Neuronal stem cell (in vitro differentiated cells): Measurements from ENCODE around the gene HSPB1.
"Not testable (repeated sequence)": the region's sequence is repeated elsewhere in the genome, so short reads cannot be mapped to it uniquely, and the experiment has no call there.

ENCODE experiments used
- DNase-seq: peaks from one replicate; pipeline ENCODE4 v3.0.0-alpha.2; 2013; ENCODE audit warnings: low spot score
- H2AFZ ChIP-seq: one replicate; pipeline ENCODE4 v1.6.1; 2013; ENCODE audit warnings: mild to moderate bottlenecking, low read length, inconsistent platforms
- H2AK5ac ChIP-seq: 2 replicates; pipeline ENCODE4 v1.6.1; 2013; ENCODE audit warnings: low read depth, mild to moderate bottlenecking, inconsistent platforms, low read length, moderate library complexity, mixed read lengths
- H2BK120ac ChIP-seq: 2 replicates; pipeline ENCODE4 v1.6.1; 2013; ENCODE audit warnings: low read depth, mild to moderate bottlenecking, inconsistent platforms, low read length, moderate library complexity, mixed read lengths
- H2BK12ac ChIP-seq: one replicate; pipeline ENCODE4 v1.6.1; 2013; ENCODE audit warnings: low read length, inconsistent platforms
- H2BK15ac ChIP-seq: 2 replicates; pipeline ENCODE4 v1.6.1; 2013; ENCODE audit warnings: mild to moderate bottlenecking, low read length, inconsistent platforms, mixed read lengths
- H2BK5ac ChIP-seq: one replicate; pipeline ENCODE4 v1.6.1; 2013; ENCODE audit warnings: inconsistent platforms, mild to moderate bottlenecking, low read length, moderate library complexity
- H3K14ac ChIP-seq: one replicate; pipeline ENCODE4 v1.6.1; 2013; ENCODE audit warnings: low read length, inconsistent platforms
- H3K18ac ChIP-seq: 2 replicates; pipeline ENCODE4 v1.6.1; 2013; ENCODE audit warnings: low read length, inconsistent platforms
- H3K23ac ChIP-seq: 2 replicates; pipeline ENCODE4 v1.6.1; 2013; ENCODE audit warnings: low read depth, mild to moderate bottlenecking, mixed read lengths, low read length, inconsistent platforms; ENCODE audit not compliant: poor library complexity
- H3K27ac ChIP-seq: replicated peaks from 3 replicates; pipeline ENCODE4 v1.5.1; 2013; ENCODE audit warnings: low read length, inconsistent platforms
- H3K27me3 ChIP-seq, 3 experiments: 2 replicates each; pipeline ENCODE4 v1.6.1; 2013; ENCODE audit warnings: low read length in 3 of 3, mild to moderate bottlenecking in 2 of 3, inconsistent platforms in 1 of 3, low read depth in 1 of 3, mixed read lengths in 1 of 3, moderate library complexity in 1 of 3; ENCODE audit not compliant: control insufficient read depth in 3 of 3, insufficient read depth in 3 of 3
- H3K36me3 ChIP-seq, 2 donors: replicated peaks in 1 of 2; 2 replicates each; pipeline ENCODE4 v1.6.1; 2013; ENCODE audit warnings: low read length in 2 of 2; ENCODE audit not compliant: control insufficient read depth in 2 of 2, insufficient read depth in 2 of 2
- H3K4ac ChIP-seq: 2 replicates; pipeline ENCODE4 v1.6.1; 2013; ENCODE audit warnings: inconsistent platforms, mild to moderate bottlenecking, low read length, moderate library complexity
- H3K4me1 ChIP-seq, 2 donors: 1 replicate in 1 of 2; 2 replicates in 1 of 2; pipeline ENCODE4 v1.6.1; 2013; ENCODE audit warnings: low read length in 2 of 2, low read depth in 1 of 2; ENCODE audit not compliant: control insufficient read depth in 2 of 2, insufficient read depth in 1 of 2
- H3K4me2 ChIP-seq: one replicate; pipeline ENCODE4 v1.6.1; 2013; ENCODE audit warnings: mild to moderate bottlenecking, low read length, inconsistent platforms; ENCODE audit not compliant: insufficient read depth, poor library complexity, severe bottlenecking
- H3K4me3 ChIP-seq, 2 donors: 2 replicates each; pipeline ENCODE4 v1.5.1; 2013; ENCODE audit warnings: low read length in 2 of 2, mild to moderate bottlenecking in 2 of 2, inconsistent platforms in 1 of 2, moderate library complexity in 1 of 2
- H3K79me1 ChIP-seq: one replicate; pipeline ENCODE4 v1.6.1; 2013; ENCODE audit warnings: low read depth, mild to moderate bottlenecking, inconsistent platforms, low read length, moderate library complexity
- H3K9ac ChIP-seq: one replicate; pipeline ENCODE4 v1.6.1; 2013; ENCODE audit warnings: mild to moderate bottlenecking, low read depth, low read length, inconsistent platforms; ENCODE audit not compliant: poor library complexity
- H3K9me3 ChIP-seq, 2 donors: replicated peaks in 1 of 2; 2 replicates each; pipeline versions ENCODE3 to v1.6.1; 2013; ENCODE audit warnings: low read length in 2 of 2, mild to moderate bottlenecking in 2 of 2, inconsistent platforms in 1 of 2, low read depth in 1 of 2, mixed read lengths in 1 of 2, moderate library complexity in 1 of 2; ENCODE audit not compliant: control insufficient read depth in 2 of 2, insufficient read depth in 1 of 2
- H4K8ac ChIP-seq: one replicate; pipeline ENCODE4 v1.6.1; 2013; ENCODE audit warnings: low read depth, mild to moderate bottlenecking, inconsistent platforms, low read length, moderate library complexity
- H4K91ac ChIP-seq: one replicate; pipeline ENCODE4 v1.6.1; 2013; ENCODE audit warnings: low read length, low read depth, mild to moderate bottlenecking, inconsistent platforms; ENCODE audit not compliant: poor library complexity
- WGBS, 2 donors: extraction: QIAGEN DNeasy Blood & Tissue Kit; methylation state at CpG; one replicate each; pipeline ENCODE4 v1.1.7; 2013; ENCODE audit warnings: missing lambda C conversion rate in 2 of 2, mixed read lengths in 1 of 2; ENCODE audit not compliant: insufficient read length in 2 of 2, insufficient replicate concordance in 1 of 2; ENCODE audit errors: extremely low coverage in 2 of 2; 5-methylcytosine and 5-hydroxymethylcytosine counted together

HSPB1 gene

DNA sequence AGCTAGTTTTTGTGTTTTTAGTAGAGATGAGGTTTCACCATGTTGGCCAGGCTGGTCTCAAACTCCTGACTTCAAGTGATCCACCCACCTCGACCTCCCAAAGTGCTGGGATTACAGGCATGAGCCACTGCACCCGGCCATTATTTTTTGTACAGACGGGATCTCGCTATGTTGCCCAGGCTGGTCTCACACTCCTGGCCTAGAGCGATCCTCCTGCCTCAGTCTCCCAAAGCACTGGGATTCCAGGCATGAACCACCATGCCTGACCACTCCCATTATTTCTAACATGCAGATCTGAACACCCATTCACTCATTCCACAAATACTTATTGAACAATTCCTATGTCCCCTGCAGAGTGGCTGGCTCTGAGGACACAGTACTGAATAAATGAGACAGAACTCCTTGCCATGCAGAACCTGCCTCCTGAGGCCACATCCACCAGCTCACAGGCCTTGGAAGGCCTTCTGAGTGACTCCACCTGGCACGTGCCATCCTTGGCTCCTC lies 11.6 kb upstream of the HSPB1 start:
- H3K27ac ChIP-seq = not testable (repeated sequence)

DNA sequence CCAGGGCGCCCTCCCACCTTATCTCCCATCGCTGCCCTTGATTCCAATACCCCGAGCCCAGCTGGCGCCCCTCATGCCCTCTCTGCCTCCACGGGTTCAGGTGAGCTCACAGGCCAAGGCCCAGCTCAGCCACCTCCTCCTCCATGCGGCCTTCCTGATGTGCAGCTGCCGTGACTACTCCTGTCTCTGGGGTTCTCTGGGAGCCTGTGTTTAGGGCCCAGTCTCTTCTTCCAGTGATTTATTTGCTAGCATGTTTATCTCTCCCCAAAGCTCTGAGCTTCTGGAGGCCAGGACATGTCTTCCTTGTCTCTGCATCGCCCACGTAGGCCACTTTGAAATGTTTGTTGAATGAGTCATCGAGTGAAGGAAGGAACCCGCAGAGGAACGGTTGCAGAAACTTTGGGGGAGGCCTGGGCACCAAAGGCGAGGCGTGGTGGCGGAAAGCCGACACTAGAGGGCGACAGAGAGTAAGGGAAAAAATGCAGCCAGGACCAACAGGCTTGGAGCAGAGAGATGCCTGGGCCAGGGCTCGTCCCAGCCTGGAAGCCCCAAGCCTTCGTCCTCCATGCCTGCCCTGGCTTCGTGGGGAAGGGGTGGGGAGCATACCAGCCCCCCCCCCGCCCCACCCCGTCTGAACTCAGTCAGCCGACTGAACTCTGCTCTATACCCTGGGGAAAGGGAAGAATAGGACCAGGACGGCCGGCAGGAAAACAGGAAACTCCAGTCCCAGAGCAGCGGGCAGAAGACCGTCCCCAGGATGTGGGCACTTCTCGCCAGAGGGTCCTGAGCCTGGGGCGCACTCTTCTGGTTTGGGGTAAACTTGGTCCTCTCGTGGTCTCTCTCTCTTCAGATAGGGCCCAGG lies 10.9 kb upstream of the HSPB1 start:
- peaks cover 0 to 4% (median 0%) of the 10 kb centered on the region in 3 experiments for H3K27me3 ChIP-seq
- no peaks in the 10 kb centered on the region for H3K9me3 ChIP-seq
- H2BK120ac ChIP-seq = no peak overlapping the region
- H3K9ac ChIP-seq = peak overlapping the region; percentile 38
- H2AK5ac ChIP-seq = peak overlapping the region; percentile 16
- H3K4me3 ChIP-seq = peak overlapping the region in 1 of 2 donors; percentile 36
- no peak overlapping the region for H3K27ac ChIP-seq
- H2AFZ ChIP-seq = peak overlapping the region; percentile 88
- H2BK12ac ChIP-seq = peak overlapping the region; percentile 79
- peak overlapping the region; percentile 56 for H3K18ac ChIP-seq
- H2BK15ac ChIP-seq = no peak overlapping the region
- WGBS, 2 donors = no CpG with 5 or more reads among the region's 30 CpGs
- no peaks in the 10 kb centered on the region for H3K36me3 ChIP-seq
- no peaks in the 10 kb centered on the region for H3K79me1 ChIP-seq
- peak; percentile 86 for DNase-seq
- no peak overlapping the region for H4K8ac ChIP-seq
- H3K23ac ChIP-seq = peak overlapping the region; percentile 56
- H3K4me2 ChIP-seq = no peak overlapping the region
- H4K91ac ChIP-seq = no peak overlapping the region
- no peak overlapping the region for H2BK5ac ChIP-seq
- peak overlapping the region; percentile 66 for H3K14ac ChIP-seq
- peak overlapping the region; percentile 69 for H3K4ac ChIP-seq
- peaks cover 6 to 11% of the 10 kb centered on the region in 2 donors for H3K4me1 ChIP-seq

More for the DNA sequence above, 11.6 kb upstream of the HSPB1 start:
- Histone ChIP-seq H2AFZ (peak overlapping the region; percentile 88), H3K4ac (peak overlapping the region; percentile 69), H2BK12ac (peak overlapping the region; percentile 79), H3K4me1 (peaks cover 6 to 11% of the 10 kb centered on the region in 2 donors), H3K18ac (peak overlapping the region; percentile 56), H3K14ac (peak overlapping the region; percentile 66), H3K9ac (peak overlapping the region; percentile 38)
- not testable (repeated sequence) for H2AK5ac ChIP-seq, H2BK15ac ChIP-seq, H3K4me3 ChIP-seq, H3K27me3 ChIP-seq, H3K79me1 ChIP-seq, H3K36me3 ChIP-seq, H3K9me3 ChIP-seq, H3K4me2 ChIP-seq, H4K91ac ChIP-seq, H3K23ac ChIP-seq, DNase-seq, H2BK5ac ChIP-seq, H2BK120ac ChIP-seq, H4K8ac ChIP-seq
- no CpG with 5 or more reads among the region's 6 CpGs for whole genome bisulfite sequencing, 2 donors

DNA sequence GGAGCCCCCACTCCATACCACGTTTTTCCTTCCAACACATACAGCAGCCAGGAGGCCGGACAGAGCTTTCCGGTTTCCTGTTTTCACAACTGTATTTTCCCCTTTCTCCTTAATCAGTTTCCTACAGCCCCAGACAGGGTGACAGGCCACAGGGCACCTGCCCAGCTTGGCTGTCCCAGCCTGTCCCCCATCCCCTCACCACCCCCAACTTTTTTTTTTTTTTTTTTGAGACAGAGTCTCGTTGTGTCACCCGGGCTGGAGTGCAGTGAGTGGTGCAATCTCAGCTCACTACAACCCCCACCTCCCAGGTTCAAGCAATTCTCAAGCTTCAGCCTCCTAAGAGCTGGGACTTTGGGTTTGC lies 10.3 kb upstream of the HSPB1 start:
- WGBS, 2 donors = no CpG with 5 or more reads among the region's 5 CpGs

DNA sequence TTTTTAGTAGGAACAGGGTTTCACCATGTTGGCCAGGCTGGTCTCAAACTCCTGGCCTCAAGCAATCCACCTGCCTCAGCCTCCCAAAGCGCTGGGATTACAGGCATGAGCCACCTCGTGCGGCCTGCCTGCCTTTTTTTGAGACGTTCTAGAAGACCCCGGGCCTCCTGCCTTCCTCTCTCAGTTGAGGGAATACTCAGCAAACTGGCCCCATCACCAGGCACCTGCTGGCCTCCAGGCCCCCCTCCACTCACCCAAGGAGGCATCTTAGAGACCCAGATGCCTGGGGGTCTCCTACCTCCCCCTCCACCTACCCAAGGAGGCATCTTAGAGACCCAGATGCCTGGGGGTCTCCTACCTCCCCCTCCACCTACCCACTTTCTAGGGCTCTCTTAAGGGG lies 9.6 kb upstream of the HSPB1 start:
- H3K27me3 ChIP-seq, H3K18ac ChIP-seq, H3K27ac ChIP-seq, H3K9ac ChIP-seq, H3K4me2 ChIP-seq, DNase-seq, H2BK12ac ChIP-seq, H3K79me1 ChIP-seq, H3K14ac ChIP-seq, H3K4ac ChIP-seq, H2BK5ac ChIP-seq, H3K36me3 ChIP-seq, H2AK5ac ChIP-seq, H4K8ac ChIP-seq, H2AFZ ChIP-seq, H2BK15ac ChIP-seq, H3K4me3 ChIP-seq, H3K9me3 ChIP-seq, H2BK120ac ChIP-seq, H3K23ac ChIP-seq, H4K91ac ChIP-seq: not testable (repeated sequence)
- no CpG with 5 or more reads among the region's 5 CpGs for WGBS, 2 donors
- peaks cover 6 to 11% of the 10 kb centered on the region in 2 donors for H3K4me1 ChIP-seq

More for the DNA sequence above, 10.3 kb upstream of the HSPB1 start:
- peak overlapping the region; percentile 12 for H3K18ac ChIP-seq
- no peak overlapping the region for H3K14ac ChIP-seq
- peaks cover 0 to 4% (median 0%) of the 10 kb centered on the region in 3 experiments for H3K27me3 ChIP-seq
- no peak overlapping the region for H2BK12ac ChIP-seq
- H3K9me3 ChIP-seq = no peaks in the 10 kb centered on the region
- peak overlapping the region; percentile 16 for H2AK5ac ChIP-seq
- H3K4me2 ChIP-seq = no peak overlapping the region
- peak overlapping the region; percentile 88 for H2AFZ ChIP-seq
- H3K27ac ChIP-seq = no peak overlapping the region
- H3K23ac ChIP-seq = no peak overlapping the region
- H4K8ac ChIP-seq = no peak overlapping the region
- no peak overlapping the region for H4K91ac ChIP-seq
- no peak overlapping the region for H3K4ac ChIP-seq
- H3K4me1 ChIP-seq = peaks cover 6 to 11% of the 10 kb centered on the region in 2 donors
- H3K9ac ChIP-seq = no peak overlapping the region
- no peak overlapping the region for H2BK15ac ChIP-seq
- H3K79me1 ChIP-seq = no peaks in the 10 kb centered on the region
- H2BK5ac ChIP-seq = no peak overlapping the region
- H3K36me3 ChIP-seq = no peaks in the 10 kb centered on the region
- H2BK120ac ChIP-seq = no peak overlapping the region
- DNase-seq = no peak
- peak overlapping the region in 1 of 2 donors; percentile 36 for H3K4me3 ChIP-seq
